ENCODE results near the gene PTPN11. TPM values are rescaled to one million over a fixed set of nuclear protein-coding genes. Genes with fewer than 3 reads are reported as not detected.

The PTPN11 gene
- total and polyA plus RNA-seq, 5 donors from 2014 or later: 51.9 to 66.9 (median 60.2) TPM

DNA sequence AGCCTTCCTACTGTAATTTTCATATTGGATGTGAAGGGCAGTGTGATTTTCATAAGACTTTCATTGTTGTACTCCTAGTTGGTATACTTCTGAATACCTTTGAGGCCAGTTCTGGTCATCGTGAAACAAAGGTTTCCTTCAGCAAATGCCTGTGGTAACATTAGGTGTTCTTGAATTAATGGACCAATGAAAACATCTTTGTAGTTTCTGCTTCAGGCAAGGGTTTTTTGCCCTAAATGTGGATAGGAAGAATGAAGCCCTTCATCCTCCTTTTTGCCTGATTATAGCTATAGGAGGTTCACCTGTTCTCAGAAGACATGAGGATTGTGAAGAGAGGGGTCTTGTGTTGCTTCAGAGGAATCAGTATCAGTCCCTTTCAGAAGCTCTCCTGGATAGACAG is 60.7 kb downstream of the PTPN11 start:
- Mint-ChIP-seq H3K27me3 (no peaks in the 10 kb centered on the region), H3K36me3 (peaks cover 80% of the 10 kb centered on the region), H3K9me3 (peaks cover 0 to 2% (median 0%) of the 10 kb centered on the region in 7 donors), H3K4me1 (peaks cover 0 to 3% (median 1%) of the 10 kb centered on the region in 4 donors), H3K4me3 (no peak overlapping the region), H3K27ac (no peak overlapping the region)
- no peaks in the 10 kb centered on the region for H3K9me3 ChIP-seq (ENCODE audit: control insufficient read depth in 2 of 2, low read length in 2 of 2)
- H3K4me3 ChIP-seq (ENCODE audit: low read depth, low read length): no peak overlapping the region
- no peak for ATAC-seq (ENCODE audit: low read depth in 2 of 2)
- no peak for DNase-seq
- peaks cover 90% of the 10 kb centered on the region for H3K36me3 ChIP-seq (ENCODE audit: control insufficient read depth, insufficient read depth, low read length)
- H3K27ac ChIP-seq (ENCODE audit: insufficient read depth, low read length, poor library complexity, severe bottlenecking): no peak overlapping the region
- no peaks in the 10 kb centered on the region for H3K4me1 ChIP-seq (ENCODE audit: control insufficient read depth, insufficient read depth, low read length, poor library complexity, severe bottlenecking)
- no peaks in the 10 kb centered on the region for H3K27me3 ChIP-seq (ENCODE audit: control insufficient read depth, insufficient read depth, low read length)

DNA sequence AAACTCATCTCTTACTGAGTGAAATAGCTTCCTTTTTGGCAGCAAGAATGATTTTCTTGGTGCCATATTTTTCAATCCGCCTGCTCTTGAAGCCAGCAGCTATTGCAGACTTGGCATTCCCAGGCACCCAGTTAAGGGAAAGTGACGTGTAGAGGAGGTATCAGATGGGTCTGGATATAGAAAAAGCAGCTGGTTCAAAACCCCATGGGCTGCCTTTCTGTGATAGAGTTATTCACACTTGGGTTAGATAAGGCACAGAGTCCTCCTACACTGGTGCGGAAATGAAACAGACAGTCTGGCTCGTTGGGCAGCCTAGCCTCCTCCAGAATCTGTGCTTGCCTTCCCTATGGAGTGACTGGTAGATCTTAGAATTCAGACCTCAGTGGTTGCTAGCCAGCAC is 62.2 kb downstream of the PTPN11 start:
- H3K4me3 ChIP-seq (ENCODE audit: low read depth, low read length): no peak overlapping the region
- H3K4me1 Mint-ChIP-seq: peaks cover 0 to 3% (median 1%) of the 10 kb centered on the region in 4 donors
- H3K27me3 Mint-ChIP-seq: no peaks in the 10 kb centered on the region
- no peaks in the 10 kb centered on the region for H3K27me3 ChIP-seq (ENCODE audit: control insufficient read depth, insufficient read depth, low read length)
- ATAC-seq (ENCODE audit: low read depth in 2 of 2) (no peak), DNase-seq (no peak)
- peaks cover 76% of the 10 kb centered on the region for H3K36me3 Mint-ChIP-seq
- H3K9me3 Mint-ChIP-seq: peaks cover 0 to 2% (median 0%) of the 10 kb centered on the region in 7 donors
- no peak overlapping the region for H3K27ac ChIP-seq (ENCODE audit: insufficient read depth, low read length, poor library complexity, severe bottlenecking)
- H3K9me3 ChIP-seq (ENCODE audit: control insufficient read depth in 2 of 2, low read length in 2 of 2): no peaks in the 10 kb centered on the region
- H3K27ac Mint-ChIP-seq: peak overlapping the region in 1 of 3 donors; percentile 75
- H3K36me3 ChIP-seq (ENCODE audit: control insufficient read depth, insufficient read depth, low read length): peaks cover 76% of the 10 kb centered on the region
- no peaks in the 10 kb centered on the region for H3K4me1 ChIP-seq (ENCODE audit: control insufficient read depth, insufficient read depth, low read length, poor library complexity, severe bottlenecking)
- H3K4me3 Mint-ChIP-seq: no peak overlapping the region

DNA sequence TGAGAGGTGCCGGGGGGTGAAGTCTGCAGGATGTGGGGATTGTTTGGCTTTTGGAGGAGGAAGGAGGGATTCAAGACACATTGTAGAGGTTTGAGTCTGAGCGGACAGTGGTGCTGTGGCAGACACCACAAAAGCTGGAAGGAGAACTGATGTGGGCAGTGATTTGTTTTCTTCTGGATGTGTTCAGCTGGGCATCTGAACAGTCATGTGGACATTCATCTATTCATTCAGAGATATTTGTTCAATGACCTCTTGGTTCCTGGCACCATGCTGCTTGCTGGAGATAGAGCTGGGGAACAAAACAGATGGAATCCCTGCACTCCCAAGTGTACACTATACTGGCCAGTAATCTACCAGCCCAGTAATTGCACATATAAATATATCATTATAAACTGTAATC is 64.0 kb downstream of the PTPN11 start:
- Mint-ChIP-seq H3K36me3 (peaks cover 75% of the 10 kb centered on the region), H3K4me1 (peaks cover 0 to 3% (median 1%) of the 10 kb centered on the region in 4 donors), H3K9me3 (peaks cover 0 to 2% (median 0%) of the 10 kb centered on the region in 7 donors), H3K4me3 (no peak overlapping the region), H3K27me3 (no peaks in the 10 kb centered on the region), H3K27ac (peak overlapping the region in 2 of 3 donors; percentile 42 to 80)
- Histone ChIP-seq H3K9me3 (ENCODE audit: control insufficient read depth in 2 of 2, low read length in 2 of 2) (no peaks in the 10 kb centered on the region), H3K36me3 (ENCODE audit: control insufficient read depth, insufficient read depth, low read length) (peaks cover 79% of the 10 kb centered on the region), H3K27ac (ENCODE audit: insufficient read depth, low read length, poor library complexity, severe bottlenecking) (no peak overlapping the region), H3K4me3 (ENCODE audit: low read depth, low read length) (no peak overlapping the region), H3K4me1 (ENCODE audit: control insufficient read depth, insufficient read depth, low read length, poor library complexity, severe bottlenecking) (no peaks in the 10 kb centered on the region), H3K27me3 (ENCODE audit: control insufficient read depth, insufficient read depth, low read length) (no peaks in the 10 kb centered on the region)
- ATAC-seq (ENCODE audit: low read depth in 2 of 2) (no peak), DNase-seq (no peak)

DNA sequence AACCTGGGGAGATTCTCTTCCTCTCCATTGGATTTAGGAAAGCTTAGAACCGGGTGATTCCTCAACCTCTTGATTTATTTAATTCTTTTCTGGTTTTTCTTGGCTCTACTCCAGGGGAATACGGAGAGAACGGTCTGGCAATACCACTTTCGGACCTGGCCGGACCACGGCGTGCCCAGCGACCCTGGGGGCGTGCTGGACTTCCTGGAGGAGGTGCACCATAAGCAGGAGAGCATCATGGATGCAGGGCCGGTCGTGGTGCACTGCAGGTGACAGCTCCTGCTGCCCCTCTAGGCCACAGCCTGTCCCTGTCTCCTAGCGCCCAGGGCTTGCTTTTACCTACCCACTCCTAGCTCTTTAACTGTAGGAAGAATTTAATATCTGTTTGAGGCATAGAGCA is 67.6 kb downstream of the PTPN11 start:
- Histone ChIP-seq H3K4me3 (ENCODE audit: low read depth, low read length) (no peak overlapping the region), H3K27ac (ENCODE audit: insufficient read depth, low read length, poor library complexity, severe bottlenecking) (no peak overlapping the region), H3K9me3 (ENCODE audit: control insufficient read depth in 2 of 2, low read length in 2 of 2) (no peaks in the 10 kb centered on the region), H3K4me1 (ENCODE audit: control insufficient read depth, insufficient read depth, low read length, poor library complexity, severe bottlenecking) (no peaks in the 10 kb centered on the region), H3K27me3 (ENCODE audit: control insufficient read depth, insufficient read depth, low read length) (no peaks in the 10 kb centered on the region), H3K36me3 (ENCODE audit: control insufficient read depth, insufficient read depth, low read length) (peaks cover 76% of the 10 kb centered on the region)
- Mint-ChIP-seq H3K4me3 (no peak overlapping the region), H3K27ac (no peak overlapping the region), H3K36me3 (peaks cover 74% of the 10 kb centered on the region), H3K4me1 (peaks cover 0 to 3% (median under 1%) of the 10 kb centered on the region in 4 donors), H3K9me3 (peaks cover 0 to 2% (median 0%) of the 10 kb centered on the region in 7 donors), H3K27me3 (no peaks in the 10 kb centered on the region)
- no peak for DNase-seq
- no peak for ATAC-seq (ENCODE audit: low read depth in 2 of 2)

DNA sequence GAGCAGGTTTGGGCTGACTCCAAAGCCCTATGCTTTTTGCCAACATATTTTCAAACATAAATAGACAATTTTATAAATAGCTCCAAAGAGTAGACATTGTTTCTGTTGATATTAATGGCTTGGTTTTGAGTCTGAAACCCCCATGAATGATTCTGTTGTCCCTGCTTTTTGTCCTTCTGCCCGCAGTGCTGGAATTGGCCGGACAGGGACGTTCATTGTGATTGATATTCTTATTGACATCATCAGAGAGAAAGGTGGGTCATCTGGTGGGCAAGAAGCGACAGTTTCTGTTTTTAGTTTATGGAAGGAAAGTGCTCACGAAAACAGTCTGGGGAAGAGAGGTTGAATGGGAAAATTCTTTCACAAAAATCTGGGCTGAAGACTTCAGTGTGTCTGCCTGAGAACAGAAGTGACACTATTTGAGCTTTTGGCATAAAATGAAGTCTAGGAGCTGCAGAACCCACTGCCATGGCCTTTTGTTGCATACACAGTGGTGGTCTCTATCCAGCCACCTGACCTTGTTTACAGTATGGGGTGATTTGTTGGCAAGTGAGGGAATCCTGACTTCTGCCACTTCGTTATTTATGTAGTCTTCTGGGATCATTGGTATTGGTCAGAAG is 69.6 kb downstream of the PTPN11 start:
- DNase-seq (no peak), ATAC-seq (ENCODE audit: low read depth in 2 of 2) (no peak)
- no peak overlapping the region for H3K27ac Mint-ChIP-seq
- no peak overlapping the region for H3K4me3 ChIP-seq (ENCODE audit: low read depth, low read length)
- H3K27ac ChIP-seq (ENCODE audit: insufficient read depth, low read length, poor library complexity, severe bottlenecking): no peak overlapping the region
- H3K27me3 Mint-ChIP-seq: no peaks in the 10 kb centered on the region
- peaks cover 71% of the 10 kb centered on the region for H3K36me3 Mint-ChIP-seq
- H3K4me3 Mint-ChIP-seq: no peak overlapping the region
- H3K4me1 ChIP-seq (ENCODE audit: control insufficient read depth, insufficient read depth, low read length, poor library complexity, severe bottlenecking): no peaks in the 10 kb centered on the region
- no peaks in the 10 kb centered on the region for H3K4me1 Mint-ChIP-seq
- H3K36me3 ChIP-seq (ENCODE audit: control insufficient read depth, insufficient read depth, low read length): peaks cover 71% of the 10 kb centered on the region
- H3K27me3 ChIP-seq (ENCODE audit: control insufficient read depth, insufficient read depth, low read length): no peaks in the 10 kb centered on the region
- H3K9me3 ChIP-seq (ENCODE audit: control insufficient read depth in 2 of 2, low read length in 2 of 2): no peaks in the 10 kb centered on the region
- H3K9me3 Mint-ChIP-seq: peaks cover 0 to 2% (median 0%) of the 10 kb centered on the region in 7 donors

DNA sequence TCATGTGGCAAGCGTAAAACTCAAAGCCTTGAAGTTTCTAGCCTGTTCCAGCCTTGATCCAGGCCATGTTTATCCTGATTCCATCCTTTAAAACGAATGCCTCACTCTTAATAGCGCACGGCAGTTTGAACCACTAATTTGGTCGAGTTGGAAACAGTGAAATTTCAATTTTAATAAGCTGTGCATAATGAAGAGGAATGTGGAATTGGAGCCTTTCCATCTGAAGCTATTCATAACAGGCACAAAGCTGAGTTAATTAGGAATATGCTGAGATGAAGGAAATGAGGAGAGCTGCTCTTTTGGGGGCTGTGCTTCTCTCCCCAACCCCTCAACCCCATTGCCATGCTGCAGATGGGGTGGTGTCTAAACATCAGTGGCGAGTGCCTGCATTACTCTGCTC is 70.7 kb downstream of the PTPN11 start:
- Histone ChIP-seq H3K27me3 (ENCODE audit: control insufficient read depth, insufficient read depth, low read length) (no peaks in the 10 kb centered on the region), H3K9me3 (ENCODE audit: control insufficient read depth in 2 of 2, low read length in 2 of 2) (no peaks in the 10 kb centered on the region), H3K4me1 (ENCODE audit: control insufficient read depth, insufficient read depth, low read length, poor library complexity, severe bottlenecking) (no peaks in the 10 kb centered on the region), H3K4me3 (ENCODE audit: low read depth, low read length) (no peak overlapping the region), H3K36me3 (ENCODE audit: control insufficient read depth, insufficient read depth, low read length) (peaks cover 72% of the 10 kb centered on the region), H3K27ac (ENCODE audit: insufficient read depth, low read length, poor library complexity, severe bottlenecking) (no peak overlapping the region)
- Mint-ChIP-seq H3K4me1 (peaks cover 0 to 2% (median 0%) of the 10 kb centered on the region in 4 donors), H3K36me3 (peaks cover 70% of the 10 kb centered on the region), H3K9me3 (no peaks in the 10 kb centered on the region), H3K4me3 (no peak overlapping the region), H3K27ac (no peak overlapping the region), H3K27me3 (no peaks in the 10 kb centered on the region)
- DNase-seq (no peak), ATAC-seq (ENCODE audit: low read depth in 2 of 2) (no peak)

DNA sequence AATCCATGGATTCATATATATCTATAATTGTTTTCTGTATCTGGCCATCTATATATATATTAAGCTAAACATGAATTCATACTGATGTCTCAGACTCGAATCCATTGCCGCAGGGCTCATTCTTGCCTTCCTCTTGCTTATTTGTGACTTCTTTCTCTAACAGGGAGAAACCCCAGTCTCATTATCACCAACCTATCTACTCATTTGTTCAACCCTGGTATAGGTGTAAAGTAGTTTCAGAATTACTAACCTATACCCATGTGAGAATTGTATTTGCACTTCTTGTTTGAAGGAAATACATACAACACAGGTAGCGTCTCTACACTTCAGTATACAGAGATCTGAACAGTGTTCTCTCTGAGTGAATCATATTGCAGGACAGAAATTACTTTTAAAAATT is 77.7 kb downstream of the PTPN11 start:
- H3K4me3 Mint-ChIP-seq: no peak overlapping the region
- Histone ChIP-seq H3K4me1 (ENCODE audit: control insufficient read depth, insufficient read depth, low read length, poor library complexity, severe bottlenecking) (peaks cover 3% of the 10 kb centered on the region), H3K4me3 (ENCODE audit: low read depth, low read length) (no peak overlapping the region), H3K27me3 (ENCODE audit: control insufficient read depth, insufficient read depth, low read length) (no peaks in the 10 kb centered on the region), H3K9me3 (ENCODE audit: control insufficient read depth in 2 of 2, low read length in 2 of 2) (no peaks in the 10 kb centered on the region), H3K27ac (ENCODE audit: insufficient read depth, low read length, poor library complexity, severe bottlenecking) (peak overlapping the region; percentile 14), H3K36me3 (ENCODE audit: control insufficient read depth, insufficient read depth, low read length) (peaks cover 46% of the 10 kb centered on the region)
- peaks cover 55% of the 10 kb centered on the region for H3K36me3 Mint-ChIP-seq
- H3K27me3 Mint-ChIP-seq: no peaks in the 10 kb centered on the region
- ATAC-seq (ENCODE audit: low read depth in 2 of 2): no peak
- H3K4me1 Mint-ChIP-seq: peaks cover 3 to 32% (median 9%) of the 10 kb centered on the region in 4 donors
- no peaks in the 10 kb centered on the region for H3K9me3 Mint-ChIP-seq
- H3K27ac Mint-ChIP-seq: peak overlapping the region in 2 of 3 donors; percentile 24 to 39
- peak in 1 of 3 donors; percentile 59 for DNase-seq

DNA sequence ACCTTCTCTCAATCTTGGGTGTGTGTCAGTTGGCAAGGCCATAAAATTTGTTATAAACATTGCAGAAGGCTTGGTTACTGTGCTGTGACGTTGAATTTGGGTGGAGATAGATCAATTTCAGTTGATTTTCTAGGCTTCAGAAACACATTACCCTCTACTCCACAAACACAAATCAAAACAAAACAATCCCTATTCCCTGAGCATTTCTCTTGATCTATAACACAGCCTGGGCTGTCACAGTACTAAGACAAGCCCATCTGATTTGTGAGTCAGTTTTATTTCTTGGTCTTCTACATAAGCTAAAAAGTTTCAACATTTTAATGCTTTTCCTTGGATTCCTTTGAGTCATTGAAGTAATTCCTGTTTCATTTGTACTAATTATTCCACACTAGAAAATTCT is 79.8 kb downstream of the PTPN11 start:
- no peak for ATAC-seq (ENCODE audit: low read depth in 2 of 2)
- Histone ChIP-seq H3K36me3 (ENCODE audit: control insufficient read depth, insufficient read depth, low read length) (peaks cover 49% of the 10 kb centered on the region), H3K4me3 (ENCODE audit: low read depth, low read length) (no peak overlapping the region), H3K9me3 (ENCODE audit: control insufficient read depth in 2 of 2, low read length in 2 of 2) (no peaks in the 10 kb centered on the region), H3K27ac (ENCODE audit: insufficient read depth, low read length, poor library complexity, severe bottlenecking) (no peak overlapping the region), H3K4me1 (ENCODE audit: control insufficient read depth, insufficient read depth, low read length, poor library complexity, severe bottlenecking) (peaks cover 3% of the 10 kb centered on the region), H3K27me3 (ENCODE audit: control insufficient read depth, insufficient read depth, low read length) (no peaks in the 10 kb centered on the region)
- peaks cover 3 to 32% (median 9%) of the 10 kb centered on the region in 4 donors for H3K4me1 Mint-ChIP-seq
- no peaks in the 10 kb centered on the region for H3K27me3 Mint-ChIP-seq
- H3K9me3 Mint-ChIP-seq: no peaks in the 10 kb centered on the region
- DNase-seq: no peak
- no peak overlapping the region for H3K4me3 Mint-ChIP-seq
- peaks cover 57% of the 10 kb centered on the region for H3K36me3 Mint-ChIP-seq
- H3K27ac Mint-ChIP-seq: peak overlapping the region in 1 of 3 donors; percentile 36
